ENCODE measurements around the gene SNAP47.

The SNAP47 gene

GRCh38 chr1:227736814-227737432, 1.7 kb downstream of the SNAP47 start:
- no peak for DNase-seq (ENCODE audit: low read depth)
- H3K4me3 ChIP-seq (ENCODE audit: low read length) = no peak overlapping the region
- TF ChIP-seq CTCF (IDR thresholded peaks at IDR 0.05; ENCODE audit: insufficient read depth, low read depth, low read length, missing control alignments) = no peak

GRCh38 chr1:227738820-227739219, 3.6 kb downstream of the SNAP47 start:
- H3K4me3 ChIP-seq (ENCODE audit: low read length) = no peak overlapping the region
- no peak for TF ChIP-seq CTCF (IDR thresholded peaks at IDR 0.05; ENCODE audit: insufficient read depth, low read depth, low read length, missing control alignments)
- DNase-seq (ENCODE audit: low read depth) = no peak

GRCh38 chr1:227739636-227740035, 4.4 kb downstream of the SNAP47 start:
- DNase-seq (ENCODE audit: low read depth) = no peak
- no peak overlapping the region for H3K4me3 ChIP-seq (ENCODE audit: low read length)
- no peak for TF ChIP-seq CTCF (IDR thresholded peaks at IDR 0.05; ENCODE audit: insufficient read depth, low read depth, low read length, missing control alignments)

- H3K4me3 ChIP-seq (ENCODE audit: low read length) = no peak overlapping the region
Measured at GRCh38 chr1:227740401-227740960, 5.2 kb downstream of the SNAP47 start.

GRCh38 chr1:227741166-227741870, 6.1 kb downstream of the SNAP47 start:
- TF ChIP-seq CTCF (IDR thresholded peaks at IDR 0.05; ENCODE audit: insufficient read depth, low read depth, low read length, missing control alignments) = no peak
- H3K4me3 ChIP-seq (ENCODE audit: low read length) = no peak overlapping the region
- no peak for DNase-seq (ENCODE audit: low read depth)

More at GRCh38 chr1:227740401-227740960, 5.2 kb downstream of the SNAP47 start:
- TF ChIP-seq CTCF (IDR thresholded peaks at IDR 0.05; ENCODE audit: insufficient read depth, low read depth, low read length, missing control alignments) = no peak
- DNase-seq (ENCODE audit: low read depth) = no peak

- TF ChIP-seq CTCF (IDR thresholded peaks at IDR 0.05; ENCODE audit: insufficient read depth, low read depth, low read length, missing control alignments) = no peak
- no peak overlapping the region for H3K4me3 ChIP-seq (ENCODE audit: low read length)
- DNase-seq (ENCODE audit: low read depth) = no peak
Measured at GRCh38 chr1:227742738-227743715, 7.8 kb downstream of the SNAP47 start.

All from epithelial cell of esophagus (primary cell).